HG03439 (cell line): ENCODE measurements around the gene SART3.
"Not testable (repeated sequence)": the region's sequence is repeated elsewhere in the genome, so short reads cannot be mapped to it uniquely, and the experiment has no call there.

Experiments
- ATAC-seq: cut with Tn5 transposase; IDR thresholded peaks from one replicate; pipeline ENCODE4 v1.9.1; 2021; ENCODE audit warnings: mild to moderate bottlenecking, moderate library complexity; ENCODE audit not compliant: unreplicated experiment

SART3 gene

GRCh38 chr12:108582978-108583770 is 22.2 kb upstream of the SART3 start:
- ATAC-seq, result no peak

GRCh38 chr12:108582509-108582908 is 21.5 kb upstream of the SART3 start:
- ATAC-seq, result no peak

- ATAC-seq, result no peak
These were observed 20.6 kb upstream of the SART3 start for GRCh38 chr12:108581311-108582227.

DNA sequence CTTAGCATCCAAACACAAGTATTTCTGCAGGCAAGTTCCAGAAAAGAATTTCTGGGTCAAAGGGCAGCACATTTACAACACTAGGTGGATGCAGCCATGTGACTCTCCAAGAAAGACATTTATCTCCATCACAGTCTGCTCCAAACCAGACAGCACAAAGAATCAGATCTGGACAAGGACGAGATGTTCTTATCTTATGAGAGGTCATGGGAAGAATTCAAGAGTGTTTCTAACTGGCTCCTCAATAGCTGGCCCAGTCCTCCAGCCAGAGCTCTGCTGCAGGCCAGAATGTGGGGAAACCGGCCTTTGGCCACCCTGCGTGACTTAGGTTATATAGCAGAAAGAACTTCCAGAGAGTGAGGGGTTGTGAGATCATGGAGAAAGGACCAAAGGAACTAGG is 19.6 kb upstream of the SART3 start:
- no peak for ATAC-seq

GRCh38 chr12:108578813-108579212 is 17.8 kb upstream of the SART3 start:
- ATAC-seq, result no peak

DNA sequence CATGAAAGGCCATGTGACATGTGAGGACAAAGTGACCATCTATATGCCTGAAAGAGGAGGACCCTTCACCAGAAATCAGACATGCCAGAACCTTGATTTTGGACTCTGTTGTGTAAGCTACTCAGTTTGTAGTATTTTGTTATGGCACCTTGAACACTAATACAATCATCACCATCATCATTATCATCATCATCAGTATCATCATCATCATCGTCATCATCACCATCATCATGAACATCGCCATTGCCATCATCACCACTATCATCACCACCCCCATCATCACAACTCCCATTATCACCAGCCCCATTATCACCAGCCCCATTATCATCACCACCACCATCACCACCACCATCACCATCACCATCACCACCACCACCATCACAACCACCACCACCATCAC is 17.3 kb upstream of the SART3 start:
- ATAC-seq, result no peak

DNA sequence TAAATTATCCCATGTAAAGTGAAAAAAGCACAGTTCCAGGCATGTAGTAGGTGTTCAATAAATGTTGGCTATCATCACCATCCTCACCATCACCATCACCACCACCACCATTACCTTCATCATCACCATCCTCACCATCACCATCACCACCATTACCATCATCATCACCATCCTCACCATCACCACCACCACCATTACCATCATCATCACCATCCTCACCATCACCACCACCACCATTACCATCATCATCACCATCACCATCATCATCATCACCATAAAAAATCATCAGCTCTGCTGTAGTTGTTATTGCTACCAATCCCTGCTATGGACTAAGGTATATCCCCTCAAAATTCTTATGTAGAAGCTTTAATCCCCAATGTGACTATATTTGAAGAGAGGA is 16.5 kb upstream of the SART3 start:
- no peak for ATAC-seq

GRCh38 chr12:108576660-108577234 is 15.8 kb upstream of the SART3 start:
- no peak for ATAC-seq

DNA sequence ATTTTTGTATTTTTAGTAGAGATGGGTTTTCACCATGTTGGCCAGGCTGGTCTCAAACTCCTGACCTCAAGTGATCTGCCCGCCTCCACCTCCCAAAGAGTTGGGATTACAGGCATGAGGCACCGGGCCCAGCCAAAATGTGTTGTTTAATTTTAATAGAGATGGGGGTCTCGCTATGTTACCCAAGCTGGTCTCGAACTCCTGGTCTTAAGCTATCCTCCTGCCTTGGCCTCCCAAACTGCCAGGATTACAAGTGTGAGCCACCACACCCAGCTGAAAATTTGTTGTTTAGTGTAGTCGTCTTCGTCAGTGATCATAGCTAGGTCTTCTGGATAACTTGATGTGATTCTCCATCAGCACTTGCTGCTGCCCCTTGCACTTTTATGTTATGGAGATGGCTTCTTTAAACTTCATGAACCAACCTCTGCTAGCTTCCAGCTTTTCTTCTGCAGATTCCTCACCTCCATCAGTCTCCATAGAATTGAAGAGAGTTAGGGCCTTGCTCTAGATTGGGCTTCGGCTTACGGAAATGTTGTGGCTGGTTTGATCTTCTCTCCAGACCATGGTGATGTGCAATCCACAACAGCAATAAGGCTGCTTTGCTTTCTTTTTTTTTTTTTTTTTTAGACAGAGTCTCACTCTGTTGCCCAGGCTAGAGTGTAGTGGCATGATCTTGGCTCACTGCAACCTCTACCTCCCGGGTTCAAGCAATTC is 14.4 kb upstream of the SART3 start:
- no peak for ATAC-seq

- not testable (repeated sequence) for ATAC-seq
These were observed 13.3 kb upstream of the SART3 start for GRCh38 chr12:108574276-108574675.

- peak; percentile 28 for ATAC-seq
These were observed 12.3 kb upstream of the SART3 start for GRCh38 chr12:108573317-108573716.

DNA sequence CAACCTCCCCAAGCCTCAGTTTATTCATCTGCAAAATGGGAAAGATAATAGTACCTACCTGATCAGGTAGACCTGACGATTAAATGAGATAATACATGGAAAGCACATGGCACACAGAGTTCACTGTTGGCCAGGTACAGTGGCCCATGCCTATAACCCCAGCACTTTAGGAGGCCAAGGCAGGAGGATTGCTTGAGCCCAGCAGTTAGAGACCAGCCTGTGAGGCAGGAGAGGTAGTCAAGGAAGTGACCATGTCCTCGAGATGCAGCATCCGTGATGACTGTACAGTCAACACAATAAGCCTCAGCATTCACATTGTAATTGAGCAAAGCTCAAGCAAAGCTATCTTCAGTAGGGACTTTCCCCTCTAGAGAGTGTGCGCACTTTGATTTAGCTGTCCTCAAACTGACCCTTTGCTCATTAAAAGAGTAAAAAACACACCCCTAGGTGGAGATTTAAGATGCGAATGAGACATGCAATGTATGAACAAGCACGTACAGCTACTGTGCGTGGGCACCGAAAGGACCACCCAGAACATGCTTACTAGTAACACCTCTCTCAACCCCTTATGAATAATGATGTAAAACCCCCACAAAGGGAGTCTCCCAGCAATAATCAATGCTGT is 11.3 kb upstream of the SART3 start:
- ATAC-seq, result peak; percentile 36

DNA sequence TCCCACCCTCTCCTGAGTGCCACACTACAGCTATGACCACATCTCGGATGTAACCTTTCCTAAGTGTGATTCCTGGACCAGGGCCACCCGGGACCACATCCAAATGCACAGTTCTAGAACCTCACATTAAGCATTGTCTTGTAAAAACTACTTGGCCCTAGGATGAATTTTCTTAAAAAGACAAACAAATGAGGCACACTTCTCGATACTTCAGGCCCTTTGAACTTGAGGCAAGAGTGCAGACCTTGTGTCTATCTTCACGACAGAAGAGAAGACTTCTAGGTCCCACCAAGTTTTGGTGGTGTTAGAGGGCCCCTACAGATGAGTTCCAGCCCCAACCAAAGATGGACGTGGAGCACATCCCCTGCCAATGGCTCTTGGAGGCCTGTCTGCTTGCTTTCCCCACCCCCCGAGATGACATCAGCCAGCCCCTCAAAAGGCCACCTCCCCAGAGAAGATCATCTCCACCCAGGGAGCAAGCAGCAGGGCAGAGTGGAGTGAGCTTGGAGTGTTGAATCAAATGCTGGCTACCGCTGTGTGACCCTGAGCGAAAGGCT is 10.7 kb upstream of the SART3 start:
- ATAC-seq, result no peak

- ATAC-seq, result no peak
These were observed 10.0 kb upstream of the SART3 start for GRCh38 chr12:108570743-108571608.

- ATAC-seq, result peak; percentile 57
These were observed 7.6 kb upstream of the SART3 start for GRCh38 chr12:108568338-108569154.

GRCh38 chr12:108567406-108568337 is 6.7 kb upstream of the SART3 start:
- no peak for ATAC-seq

- ATAC-seq, result no peak
These were observed 5.5 kb upstream of the SART3 start for GRCh38 chr12:108566452-108566851.
